Endodermal cell (in vitro differentiated cells): ENCODE results near the gene TRABD2B. TPM values are rescaled to one million over a fixed set of nuclear protein-coding genes. Genes with fewer than 3 reads are reported as not detected.

Experiments
- DNase-seq: peaks from one replicate; pipeline ENCODE4 v3.0.0-alpha.2; 2017
- H3K27ac ChIP-seq: 2 replicates; pipeline ENCODE4 v1.5.1; 2013; ENCODE audit warnings: mild to moderate bottlenecking, low read depth, low read length, moderate library complexity
- H3K27me3 ChIP-seq: 2 replicates; pipeline ENCODE4 v1.6.1; 2013; ENCODE audit warnings: mild to moderate bottlenecking, low read length, moderate library complexity; ENCODE audit not compliant: insufficient read depth, control insufficient read depth, poor library complexity, severe bottlenecking
- H3K36me3 ChIP-seq: 2 replicates; pipeline ENCODE4 v1.7.0; 2013; ENCODE audit warnings: mild to moderate bottlenecking, low read length, moderate library complexity; ENCODE audit not compliant: control insufficient read depth, insufficient read depth
- H3K4me1 ChIP-seq: one replicate; pipeline ENCODE4 v1.7.0; 2013; ENCODE audit warnings: low read length; ENCODE audit not compliant: control insufficient read depth, insufficient read depth
- H3K4me3 ChIP-seq: 2 replicates; pipeline ENCODE4 v1.5.1; 2013; ENCODE audit warnings: mild to moderate bottlenecking, low read length, moderate library complexity
- H3K9ac ChIP-seq: 2 replicates; pipeline ENCODE4 v1.6.1; 2013; ENCODE audit warnings: mild to moderate bottlenecking, low read length, moderate library complexity; ENCODE audit not compliant: poor library complexity, severe bottlenecking; ENCODE audit errors: extremely low read depth
- H3K9me3 ChIP-seq: 2 replicates; pipeline ENCODE4 v1.6.1; 2013; ENCODE audit warnings: mild to moderate bottlenecking, low read length, moderate library complexity; ENCODE audit not compliant: control insufficient read depth
- H3K27ac Mint-ChIP-seq: 2 replicates; pipeline ENCODE4 v1.8.0; 2020; ENCODE audit warnings: mixed read lengths
- H3K27me3 Mint-ChIP-seq: 2 replicates; pipeline ENCODE4 v1.8.0; 2021; ENCODE audit warnings: mild to moderate bottlenecking, mixed read lengths; ENCODE audit not compliant: insufficient read depth
- H3K36me3 Mint-ChIP-seq: 2 replicates; pipeline ENCODE4 v1.8.0; 2020; ENCODE audit warnings: low read depth, mixed read lengths
- H3K4me1 Mint-ChIP-seq: 2 replicates; pipeline ENCODE4 v1.8.0; 2020; ENCODE audit warnings: mixed read lengths
- H3K4me3 Mint-ChIP-seq: 2 replicates; pipeline ENCODE4 v1.8.0; 2020; ENCODE audit warnings: mild to moderate bottlenecking, moderate library complexity, mixed read lengths
- H3K9me3 Mint-ChIP-seq: 2 replicates; pipeline ENCODE4 v1.8.0; 2020; ENCODE audit warnings: mild to moderate bottlenecking, mixed read lengths
- WGBS, 2 experiments: methylation state at CpG; one replicate each; pipeline versions ENCODE4 v1.1.5 to v1.1.7; 2013; ENCODE audit warnings: missing lambda C conversion rate in 2 of 2, mixed read lengths in 1 of 2; ENCODE audit not compliant: insufficient coverage in 1 of 2, insufficient read length in 1 of 2; 5-methylcytosine and 5-hydroxymethylcytosine counted together
- total RNA-seq, 2 donors: library from RNA; stranded (reverse); fragmentation: NEBNext Ultra II Directional in 1 of 2; extraction: Animal tissue kit (Norgen Biotek cat#: 25700) in 1 of 2; gene quantifications; 2 replicates in 1 of 2; 3 replicates in 1 of 2; pipeline ENCODE4 v1.2.1, GENCODE V29; 2021
- TF ChIP-seq, protein P1 (sequence below): fragments of 200-600 bp; sonication (generic); conservative IDR thresholded peaks from 2 replicates; pipeline ENCODE4 v1.5.0; 2021; ENCODE audit warnings: antibody characterized with exemption, mild to moderate bottlenecking

TRABD2B gene
- total RNA-seq, 2 donors from 2014 or later = 24.4 to 28.0 TPM

DNA sequence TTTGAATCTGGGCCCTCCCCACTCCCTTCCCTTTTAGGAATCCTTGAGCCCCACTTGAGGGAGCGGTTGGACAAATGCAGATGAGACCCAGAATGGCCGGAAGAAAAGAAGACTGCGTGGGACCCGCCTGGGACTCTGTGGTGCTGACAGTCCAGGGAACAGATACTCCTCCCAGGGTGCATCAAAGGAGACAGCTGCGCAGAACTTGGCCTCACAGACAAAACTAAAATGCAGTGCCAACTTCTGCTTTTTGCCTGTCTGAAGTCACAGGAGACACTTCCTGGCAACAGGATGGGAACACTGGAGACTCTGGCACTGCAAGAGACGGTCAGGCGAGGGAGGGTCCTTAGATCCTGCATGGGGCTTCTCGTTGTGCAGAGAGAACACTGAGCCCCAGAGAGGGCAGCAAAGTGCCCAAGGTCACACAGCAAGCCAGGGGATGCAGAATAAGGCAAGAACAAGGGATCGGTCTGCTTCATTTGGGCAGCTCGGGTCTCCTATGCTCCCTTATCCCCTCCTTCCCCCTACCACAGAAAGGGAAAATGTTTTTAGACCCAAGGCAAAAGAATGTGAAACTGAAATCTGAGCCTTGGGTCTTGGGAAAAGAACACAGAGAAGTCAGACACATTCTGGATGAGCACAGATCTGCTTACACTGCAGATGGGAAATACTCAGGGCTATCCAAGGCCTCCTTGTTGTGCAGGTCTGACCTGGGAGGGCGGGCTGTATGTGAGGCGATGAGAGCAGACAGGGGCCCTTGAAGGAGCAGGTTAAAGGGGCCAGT, 182.4 kb downstream of the TRABD2B start:
- H3K4me3 Mint-ChIP-seq = no peak overlapping the region
- H3K9ac ChIP-seq = no peak overlapping the region
- no peak for DNase-seq
- H3K27me3 ChIP-seq = no peaks in the 10 kb centered on the region
- WGBS, 2 experiments = 91 to 92% methylated on average over 10 to 12 of the region's 12 CpGs
- peak overlapping the region; percentile 53 for H3K27ac ChIP-seq
- H3K36me3 Mint-ChIP-seq = no peaks in the 10 kb centered on the region
- peak overlapping the region; percentile 60 for H3K27ac Mint-ChIP-seq
- H3K9me3 Mint-ChIP-seq = no peaks in the 10 kb centered on the region
- H3K4me3 ChIP-seq = no peak overlapping the region
- no peaks in the 10 kb centered on the region for H3K9me3 ChIP-seq
- TF ChIP-seq, protein P1, sequence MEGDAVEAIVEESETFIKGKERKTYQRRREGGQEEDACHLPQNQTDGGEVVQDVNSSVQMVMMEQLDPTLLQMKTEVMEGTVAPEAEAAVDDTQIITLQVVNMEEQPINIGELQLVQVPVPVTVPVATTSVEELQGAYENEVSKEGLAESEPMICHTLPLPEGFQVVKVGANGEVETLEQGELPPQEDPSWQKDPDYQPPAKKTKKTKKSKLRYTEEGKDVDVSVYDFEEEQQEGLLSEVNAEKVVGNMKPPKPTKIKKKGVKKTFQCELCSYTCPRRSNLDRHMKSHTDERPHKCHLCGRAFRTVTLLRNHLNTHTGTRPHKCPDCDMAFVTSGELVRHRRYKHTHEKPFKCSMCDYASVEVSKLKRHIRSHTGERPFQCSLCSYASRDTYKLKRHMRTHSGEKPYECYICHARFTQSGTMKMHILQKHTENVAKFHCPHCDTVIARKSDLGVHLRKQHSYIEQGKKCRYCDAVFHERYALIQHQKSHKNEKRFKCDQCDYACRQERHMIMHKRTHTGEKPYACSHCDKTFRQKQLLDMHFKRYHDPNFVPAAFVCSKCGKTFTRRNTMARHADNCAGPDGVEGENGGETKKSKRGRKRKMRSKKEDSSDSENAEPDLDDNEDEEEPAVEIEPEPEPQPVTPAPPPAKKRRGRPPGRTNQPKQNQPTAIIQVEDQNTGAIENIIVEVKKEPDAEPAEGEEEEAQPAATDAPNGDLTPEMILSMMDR = no peak
- H3K4me1 ChIP-seq = no peaks in the 10 kb centered on the region
- peaks cover 10% of the 10 kb centered on the region for H3K4me1 Mint-ChIP-seq
- peaks cover 28% of the 10 kb centered on the region for H3K36me3 ChIP-seq
- no peaks in the 10 kb centered on the region for H3K27me3 Mint-ChIP-seq

- Histone ChIP-seq H3K27ac (no peak overlapping the region), H3K9me3 (no peaks in the 10 kb centered on the region), H3K4me3 (no peak overlapping the region), H3K4me1 (no peaks in the 10 kb centered on the region), H3K9ac (no peak overlapping the region), H3K27me3 (no peaks in the 10 kb centered on the region), H3K36me3 (peaks cover 27% of the 10 kb centered on the region)
- H3K9me3 Mint-ChIP-seq = no peaks in the 10 kb centered on the region
- peak overlapping the region; percentile 60 for H3K27ac Mint-ChIP-seq
- DNase-seq = no peak
- H3K4me3 Mint-ChIP-seq = no peak overlapping the region
- H3K4me1 Mint-ChIP-seq = peaks cover 12% of the 10 kb centered on the region
- 91% methylated on average over 4 to 5 of the region's 5 CpGs for WGBS, 2 experiments
- no peaks in the 10 kb centered on the region for H3K27me3 Mint-ChIP-seq
- TF ChIP-seq, protein P1 = no peak
- H3K36me3 Mint-ChIP-seq = no peaks in the 10 kb centered on the region
Observed at GRCh38 chr1:47813970-47814369, 183.2 kb downstream of the TRABD2B start.

GRCh38 chr1:47812904-47813514, 184.2 kb downstream of the TRABD2B start:
- no peak overlapping the region for H3K4me3 Mint-ChIP-seq

More at GRCh38 chr1:47812904-47813514, 184.2 kb downstream of the TRABD2B start:
- Histone ChIP-seq H3K36me3 (peaks cover 21% of the 10 kb centered on the region), H3K4me3 (no peak overlapping the region), H3K9me3 (no peaks in the 10 kb centered on the region), H3K27me3 (no peaks in the 10 kb centered on the region), H3K4me1 (no peaks in the 10 kb centered on the region), H3K9ac (no peak overlapping the region), H3K27ac (no peak overlapping the region)
- H3K4me1 Mint-ChIP-seq = peaks cover 12% of the 10 kb centered on the region
- no peak overlapping the region for H3K27ac Mint-ChIP-seq
- H3K36me3 Mint-ChIP-seq = no peaks in the 10 kb centered on the region
- no peaks in the 10 kb centered on the region for H3K27me3 Mint-ChIP-seq
- no peaks in the 10 kb centered on the region for H3K9me3 Mint-ChIP-seq
- no peak for DNase-seq
- TF ChIP-seq, protein P1 = no peak
- 80 to 86% methylated on average over 6 to 7 of the region's 7 CpGs for WGBS, 2 experiments
